ENCODE data around the gene PLPP3. TPM values are rescaled to one million over a fixed set of nuclear protein-coding genes. Genes with fewer than 3 reads are reported as not detected.

The PLPP3 gene
- total RNA-seq, 2 experiments from 2014 or later: not detected

DNA sequence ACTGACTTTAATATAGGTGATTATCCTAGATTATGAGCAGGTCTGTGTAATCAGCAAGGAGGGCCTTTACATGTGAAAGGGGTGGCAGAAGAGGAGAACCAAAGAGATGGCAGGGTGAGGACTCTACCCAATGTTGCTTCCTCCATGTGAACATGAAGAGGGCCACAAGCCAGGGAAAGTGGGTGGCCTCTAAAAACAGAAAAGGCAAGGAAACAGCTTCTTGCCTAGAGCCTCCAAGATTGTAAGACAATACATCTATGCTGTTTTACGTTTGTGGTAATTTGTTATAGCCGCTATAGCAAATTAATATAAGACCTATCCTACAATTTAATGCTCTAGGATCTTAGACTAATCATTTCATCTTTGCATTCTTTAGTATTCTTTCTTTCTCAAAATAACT is 85.5 kb downstream of the PLPP3 start:
- no peaks in the 10 kb centered on the region for H3K27me3 Mint-ChIP-seq
- DNase-seq: no peak
- no peaks in the 10 kb centered on the region for H3K9me3 Mint-ChIP-seq
- POLR2A ChIA-PET: no interaction called here
- CTCF ChIA-PET: no interaction called here
- no peaks in the 10 kb centered on the region for H3K4me1 ChIP-seq (ENCODE audit: insufficient read depth, low read length)
- H3K4me3 Mint-ChIP-seq: no peak overlapping the region
- intact Hi-C loops (cut with DNase I, micrococcal nuclease): no loop called here
- H3K27ac Mint-ChIP-seq: no peak overlapping the region
- H3K9me3 ChIP-seq (ENCODE audit: control insufficient read depth in 1 of 2, insufficient read depth in 1 of 2, low read length in 2 of 2): peaks cover 0 to 5% of the 10 kb centered on the region in 2 experiments
- ATAC-seq (ENCODE audit: poor library complexity): no peak
- no peak overlapping the region for H3K4me3 ChIP-seq (ENCODE audit: low read length)
- H3K36me3 Mint-ChIP-seq (ENCODE audit: low read depth): no peaks in the 10 kb centered on the region
- no peaks in the 10 kb centered on the region for H3K4me1 Mint-ChIP-seq (ENCODE audit: low read depth)
- H3K36me3 ChIP-seq (ENCODE audit: insufficient read depth, low read length): no peaks in the 10 kb centered on the region
- H3K27ac ChIP-seq (ENCODE audit: low read depth in 1 of 2, low read length in 2 of 2): no peak overlapping the region
- TF ChIP-seq, protein P1, sequence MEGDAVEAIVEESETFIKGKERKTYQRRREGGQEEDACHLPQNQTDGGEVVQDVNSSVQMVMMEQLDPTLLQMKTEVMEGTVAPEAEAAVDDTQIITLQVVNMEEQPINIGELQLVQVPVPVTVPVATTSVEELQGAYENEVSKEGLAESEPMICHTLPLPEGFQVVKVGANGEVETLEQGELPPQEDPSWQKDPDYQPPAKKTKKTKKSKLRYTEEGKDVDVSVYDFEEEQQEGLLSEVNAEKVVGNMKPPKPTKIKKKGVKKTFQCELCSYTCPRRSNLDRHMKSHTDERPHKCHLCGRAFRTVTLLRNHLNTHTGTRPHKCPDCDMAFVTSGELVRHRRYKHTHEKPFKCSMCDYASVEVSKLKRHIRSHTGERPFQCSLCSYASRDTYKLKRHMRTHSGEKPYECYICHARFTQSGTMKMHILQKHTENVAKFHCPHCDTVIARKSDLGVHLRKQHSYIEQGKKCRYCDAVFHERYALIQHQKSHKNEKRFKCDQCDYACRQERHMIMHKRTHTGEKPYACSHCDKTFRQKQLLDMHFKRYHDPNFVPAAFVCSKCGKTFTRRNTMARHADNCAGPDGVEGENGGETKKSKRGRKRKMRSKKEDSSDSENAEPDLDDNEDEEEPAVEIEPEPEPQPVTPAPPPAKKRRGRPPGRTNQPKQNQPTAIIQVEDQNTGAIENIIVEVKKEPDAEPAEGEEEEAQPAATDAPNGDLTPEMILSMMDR (IDR thresholded peaks at IDR 0.05): no peak
- no peaks in the 10 kb centered on the region for H3K27me3 ChIP-seq (ENCODE audit: control insufficient read depth in 1 of 2, insufficient read depth in 2 of 2, low read length in 2 of 2)

DNA sequence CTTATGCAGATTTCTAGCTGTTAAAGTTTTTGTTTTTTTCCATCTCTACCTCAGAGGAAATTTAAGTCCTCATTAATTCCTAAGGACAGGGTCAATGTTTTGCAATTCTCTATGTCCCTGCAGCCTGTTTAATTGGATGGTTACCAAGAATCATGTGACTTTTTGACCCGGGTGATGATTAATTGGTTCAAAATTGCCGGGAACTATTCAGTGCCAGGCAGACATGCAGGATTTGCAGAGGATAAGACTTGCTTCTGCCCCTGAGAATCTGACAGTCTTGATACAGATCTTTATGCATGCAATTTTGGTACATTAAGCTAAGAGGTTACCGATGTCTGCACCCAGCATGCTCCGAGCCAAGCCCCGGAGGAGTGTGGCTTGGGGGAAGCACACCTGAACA is 87.9 kb downstream of the PLPP3 start:
- ATAC-seq (ENCODE audit: poor library complexity) (no peak), DNase-seq (no peak)
- no peaks in the 10 kb centered on the region for H3K4me1 ChIP-seq (ENCODE audit: insufficient read depth, low read length)
- peaks cover 0 to 5% of the 10 kb centered on the region in 2 experiments for H3K9me3 ChIP-seq (ENCODE audit: control insufficient read depth in 1 of 2, insufficient read depth in 1 of 2, low read length in 2 of 2)
- H3K36me3 ChIP-seq (ENCODE audit: insufficient read depth, low read length): no peaks in the 10 kb centered on the region
- no peak overlapping the region for H3K27ac Mint-ChIP-seq
- intact Hi-C loops (cut with DNase I, micrococcal nuclease): no loop called here
- no peak overlapping the region for H3K4me3 ChIP-seq (ENCODE audit: low read length)
- H3K9me3 Mint-ChIP-seq: no peaks in the 10 kb centered on the region
- no peaks in the 10 kb centered on the region for H3K36me3 Mint-ChIP-seq (ENCODE audit: low read depth)
- no peak overlapping the region for H3K4me3 Mint-ChIP-seq
- no peaks in the 10 kb centered on the region for H3K27me3 ChIP-seq (ENCODE audit: control insufficient read depth in 1 of 2, insufficient read depth in 2 of 2, low read length in 2 of 2)
- H3K27ac ChIP-seq (ENCODE audit: low read depth in 1 of 2, low read length in 2 of 2): no peak overlapping the region
- no peaks in the 10 kb centered on the region for H3K4me1 Mint-ChIP-seq (ENCODE audit: low read depth)
- POLR2A ChIA-PET: no interaction called here
- CTCF ChIA-PET: no interaction called here
- TF ChIP-seq, protein P1 (IDR thresholded peaks at IDR 0.05): no peak
- no peaks in the 10 kb centered on the region for H3K27me3 Mint-ChIP-seq

DNA sequence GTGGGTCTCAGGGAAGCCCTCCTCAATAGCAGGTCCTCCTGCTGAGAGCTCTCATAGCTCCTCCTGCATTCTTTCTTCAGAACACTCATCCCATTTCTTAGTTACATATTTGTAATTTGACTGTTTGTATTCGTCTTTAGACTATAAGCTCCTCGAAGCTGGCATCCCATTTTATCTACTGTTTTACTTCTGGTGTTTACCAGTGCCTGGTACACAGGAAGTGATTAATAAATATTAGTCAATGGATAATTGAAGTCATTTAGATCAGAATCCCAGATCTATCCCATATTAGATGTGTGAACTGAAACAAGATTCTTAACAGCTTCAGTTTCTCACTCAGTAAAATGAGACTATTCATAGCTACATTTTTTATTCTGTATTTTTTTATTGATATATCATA is 88.7 kb downstream of the PLPP3 start:
- intact Hi-C loops (cut with DNase I, micrococcal nuclease): no loop called here
- H3K27me3 Mint-ChIP-seq: no peaks in the 10 kb centered on the region
- Histone ChIP-seq H3K4me1 (ENCODE audit: insufficient read depth, low read length) (no peaks in the 10 kb centered on the region), H3K9me3 (ENCODE audit: control insufficient read depth in 1 of 2, insufficient read depth in 1 of 2, low read length in 2 of 2) (peaks cover 0 to 5% of the 10 kb centered on the region in 2 experiments), H3K27ac (ENCODE audit: low read depth in 1 of 2, low read length in 2 of 2) (no peak overlapping the region), H3K36me3 (ENCODE audit: insufficient read depth, low read length) (no peaks in the 10 kb centered on the region), H3K27me3 (ENCODE audit: control insufficient read depth in 1 of 2, insufficient read depth in 2 of 2, low read length in 2 of 2) (no peaks in the 10 kb centered on the region), H3K4me3 (ENCODE audit: low read length) (no peak overlapping the region)
- no peaks in the 10 kb centered on the region for H3K36me3 Mint-ChIP-seq (ENCODE audit: low read depth)
- POLR2A ChIA-PET: no interaction called here
- H3K9me3 Mint-ChIP-seq: no peaks in the 10 kb centered on the region
- TF ChIP-seq, protein P1 (IDR thresholded peaks at IDR 0.05): no peak
- H3K27ac Mint-ChIP-seq: no peak overlapping the region
- ATAC-seq (ENCODE audit: poor library complexity) (no peak), DNase-seq (no peak)
- CTCF ChIA-PET: no interaction called here
- no peaks in the 10 kb centered on the region for H3K4me1 Mint-ChIP-seq (ENCODE audit: low read depth)
- no peak overlapping the region for H3K4me3 Mint-ChIP-seq
